HG03469 (cell line): ENCODE data around the gene NACC2.

Experiments used
- ATAC-seq: cut with Tn5 transposase; IDR thresholded peaks from one replicate; pipeline ENCODE4 v1.9.1; 2021; ENCODE audit warnings: mild to moderate bottlenecking, moderate library complexity, moderate number of reproducible peaks; ENCODE audit not compliant: unreplicated experiment

Gene NACC2

GRCh38 chr9:135984072-135984710 is 110.9 kb downstream of the NACC2 start:
- ATAC-seq = no peak

GRCh38 chr9:135983208-135984071 is 111.6 kb downstream of the NACC2 start:
- no peak for ATAC-seq

- no peak for ATAC-seq
Observed at GRCh38 chr9:135982499-135983207, 112.4 kb downstream of the NACC2 start.

- no peak for ATAC-seq
Observed at GRCh38 chr9:135980926-135981630, 114.0 kb downstream of the NACC2 start.

- ATAC-seq = no peak
Observed at GRCh38 chr9:135979547-135980166, 115.4 kb downstream of the NACC2 start.

GRCh38 chr9:135978642-135979546 is 116.2 kb downstream of the NACC2 start:
- ATAC-seq = no peak

- ATAC-seq = no peak
Observed at GRCh38 chr9:135976944-135977343, 118.1 kb downstream of the NACC2 start.

GRCh38 chr9:135976531-135976930 is 118.6 kb downstream of the NACC2 start:
- no peak for ATAC-seq

- ATAC-seq = no peak
Observed at GRCh38 chr9:135975834-135976233, 119.3 kb downstream of the NACC2 start.

- ATAC-seq = no peak
Observed at GRCh38 chr9:135974220-135974573, 120.9 kb downstream of the NACC2 start.

- ATAC-seq = no peak
Observed at GRCh38 chr9:135973277-135974219, 121.5 kb downstream of the NACC2 start.

GRCh38 chr9:135971892-135972291 is 123.2 kb downstream of the NACC2 start:
- no peak for ATAC-seq

GRCh38 chr9:135971111-135971766 is 123.8 kb downstream of the NACC2 start:
- no peak for ATAC-seq

GRCh38 chr9:135970128-135970815 is 124.8 kb downstream of the NACC2 start:
- no peak for ATAC-seq

GRCh38 chr9:135969064-135969683 is 125.9 kb downstream of the NACC2 start:
- no peak for ATAC-seq

GRCh38 chr9:135968601-135969000 is 126.5 kb downstream of the NACC2 start:
- ATAC-seq = no peak

GRCh38 chr9:135968083-135968476 is 127.0 kb downstream of the NACC2 start:
- no peak for ATAC-seq
